Effector memory CD4-positive, alpha-beta T cell (primary cell): Measurements from ENCODE around the gene TMEM61.

Experiments
- DNase-seq, 3 donors: peaks; one replicate each; pipeline ENCODE4 v3.0.0-alpha.2; 2020
- H3K27ac ChIP-seq: 2 replicates; pipeline ENCODE4 v1.7.0; 2013; ENCODE audit warnings: mild to moderate bottlenecking, low read length, moderate library complexity; ENCODE audit not compliant: insufficient read depth, poor library complexity, severe bottlenecking
- H3K27me3 ChIP-seq: replicated peaks from 2 replicates; pipeline ENCODE4 v1.7.0; 2013; ENCODE audit warnings: mild to moderate bottlenecking, low read length; ENCODE audit not compliant: insufficient read depth, control insufficient read depth, poor library complexity, severe bottlenecking
- H3K36me3 ChIP-seq: 2 replicates; pipeline ENCODE4 v1.7.0; 2013; ENCODE audit warnings: mild to moderate bottlenecking, low read length, moderate library complexity; ENCODE audit not compliant: control insufficient read depth, insufficient read depth
- H3K4me1 ChIP-seq: 2 replicates; pipeline ENCODE4 v1.7.0; 2013; ENCODE audit warnings: low read length, mild to moderate bottlenecking; ENCODE audit not compliant: control insufficient read depth, insufficient read depth, poor library complexity, severe bottlenecking
- H3K4me3 ChIP-seq: 2 replicates; pipeline ENCODE4 v1.7.0; 2013; ENCODE audit warnings: low read length, low read depth, mild to moderate bottlenecking; ENCODE audit not compliant: insufficient read depth, poor library complexity, severe bottlenecking
- H3K9me3 ChIP-seq: 2 replicates; pipeline ENCODE4 v1.7.0; 2013; ENCODE audit warnings: mild to moderate bottlenecking, low read length, moderate library complexity; ENCODE audit not compliant: control insufficient read depth

Gene TMEM61

DNA sequence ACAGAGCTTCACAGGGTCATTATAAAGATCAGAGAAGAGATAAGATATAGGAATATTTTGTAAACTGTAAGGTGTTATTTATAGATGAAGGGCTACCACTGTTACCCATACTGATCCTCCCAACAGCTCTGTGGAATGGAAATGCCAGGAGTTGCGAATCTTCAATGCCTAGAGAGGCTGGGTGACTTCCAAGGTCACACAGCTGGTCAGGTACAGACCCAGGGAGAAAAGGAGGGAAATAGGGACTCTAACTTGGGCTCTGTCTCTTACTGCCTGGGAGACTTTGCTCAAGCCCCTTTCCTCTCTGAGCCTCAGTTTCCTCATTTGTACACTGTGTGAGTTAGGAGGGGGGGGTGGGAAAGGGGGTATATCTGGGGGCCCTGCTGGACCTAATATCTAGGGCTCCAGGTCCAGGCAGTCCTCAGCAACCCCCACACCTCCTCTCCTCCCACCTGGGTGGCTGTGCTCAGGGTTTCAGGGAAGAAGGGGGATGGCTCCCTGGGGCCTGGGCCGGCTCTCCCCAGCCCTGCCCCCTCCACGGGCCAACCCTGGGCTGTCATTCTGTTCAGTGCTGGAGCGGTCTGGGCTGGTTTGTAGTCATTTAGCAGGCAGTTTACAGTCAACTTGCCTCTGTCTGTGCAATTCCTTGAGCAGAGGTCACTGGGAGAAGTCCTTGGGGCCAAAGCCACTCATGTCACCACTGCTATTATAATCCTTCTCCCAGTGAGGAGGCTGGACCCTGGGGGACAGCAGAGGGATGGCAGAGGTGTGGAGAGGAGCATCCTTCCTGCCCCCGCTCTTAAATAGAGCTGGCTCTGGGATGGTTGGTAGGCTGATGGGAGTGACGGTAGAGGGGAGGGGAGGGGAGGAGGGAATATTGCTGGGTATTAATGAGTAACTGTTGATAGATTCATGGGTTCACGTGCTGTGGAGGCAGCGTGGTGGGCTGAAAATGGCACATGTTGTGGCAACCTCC lies 20.0 kb downstream of the TMEM61 start:
- Histone ChIP-seq H3K27ac (no peak overlapping the region), H3K9me3 (no peaks in the 10 kb centered on the region), H3K4me3 (no peak overlapping the region), H3K36me3 (no peaks in the 10 kb centered on the region), H3K27me3 (peaks cover 15% of the 10 kb centered on the region), H3K4me1 (peaks cover 12% of the 10 kb centered on the region)
- DNase-seq, result no peak

DNA sequence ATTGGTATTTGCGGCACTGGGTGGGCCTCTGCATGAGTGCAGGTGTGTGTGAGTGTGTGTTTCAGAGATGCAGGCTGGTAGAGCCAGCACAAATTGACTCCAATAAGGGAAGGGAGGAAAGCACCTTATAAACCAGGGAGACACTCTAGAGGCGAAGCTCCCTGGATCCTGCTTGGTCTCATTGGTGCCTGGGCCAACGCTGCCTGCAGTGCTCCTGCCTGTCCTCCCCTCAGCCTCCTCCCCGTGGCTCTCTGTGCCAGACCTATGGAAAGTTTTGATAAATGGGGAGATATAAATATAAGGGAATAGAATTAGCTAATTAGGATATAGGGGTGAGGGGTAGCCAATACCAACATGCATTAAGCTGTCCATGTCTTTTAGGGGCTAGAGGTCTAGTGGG lies 20.9 kb downstream of the TMEM61 start:
- H3K4me1 ChIP-seq, result peaks cover 8% of the 10 kb centered on the region

DNA sequence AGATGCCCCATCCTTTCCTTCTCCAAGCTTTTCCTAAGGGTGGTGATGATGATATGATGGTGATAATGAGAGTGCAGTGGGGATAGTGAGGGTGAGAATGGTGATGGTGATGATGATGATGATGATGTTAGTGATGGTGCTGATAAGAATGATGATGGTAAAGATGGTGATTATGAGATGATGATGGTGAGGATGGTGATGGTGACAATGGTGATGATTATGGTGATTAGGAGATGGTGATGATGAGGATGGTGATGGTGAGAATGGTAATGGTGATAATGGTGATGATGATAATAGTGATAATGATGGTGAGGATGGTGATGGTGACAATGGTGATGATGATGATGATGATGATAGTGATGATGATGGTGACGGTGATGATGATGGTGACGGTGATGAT lies 22.3 kb downstream of the TMEM61 start:
- no peak for DNase-seq
- H3K27ac ChIP-seq, result no peak overlapping the region
- peaks cover 5% of the 10 kb centered on the region for H3K27me3 ChIP-seq
- no peaks in the 10 kb centered on the region for H3K4me1 ChIP-seq
- H3K4me3 ChIP-seq, result no peak overlapping the region
- H3K36me3 ChIP-seq, result no peaks in the 10 kb centered on the region
- H3K9me3 ChIP-seq, result no peaks in the 10 kb centered on the region

More for the DNA sequence above, 20.9 kb downstream of the TMEM61 start:
- Histone ChIP-seq H3K27me3 (peaks cover 15% of the 10 kb centered on the region), H3K27ac (no peak overlapping the region), H3K36me3 (no peaks in the 10 kb centered on the region), H3K9me3 (no peaks in the 10 kb centered on the region), H3K4me3 (no peak overlapping the region)
- no peak for DNase-seq

DNA sequence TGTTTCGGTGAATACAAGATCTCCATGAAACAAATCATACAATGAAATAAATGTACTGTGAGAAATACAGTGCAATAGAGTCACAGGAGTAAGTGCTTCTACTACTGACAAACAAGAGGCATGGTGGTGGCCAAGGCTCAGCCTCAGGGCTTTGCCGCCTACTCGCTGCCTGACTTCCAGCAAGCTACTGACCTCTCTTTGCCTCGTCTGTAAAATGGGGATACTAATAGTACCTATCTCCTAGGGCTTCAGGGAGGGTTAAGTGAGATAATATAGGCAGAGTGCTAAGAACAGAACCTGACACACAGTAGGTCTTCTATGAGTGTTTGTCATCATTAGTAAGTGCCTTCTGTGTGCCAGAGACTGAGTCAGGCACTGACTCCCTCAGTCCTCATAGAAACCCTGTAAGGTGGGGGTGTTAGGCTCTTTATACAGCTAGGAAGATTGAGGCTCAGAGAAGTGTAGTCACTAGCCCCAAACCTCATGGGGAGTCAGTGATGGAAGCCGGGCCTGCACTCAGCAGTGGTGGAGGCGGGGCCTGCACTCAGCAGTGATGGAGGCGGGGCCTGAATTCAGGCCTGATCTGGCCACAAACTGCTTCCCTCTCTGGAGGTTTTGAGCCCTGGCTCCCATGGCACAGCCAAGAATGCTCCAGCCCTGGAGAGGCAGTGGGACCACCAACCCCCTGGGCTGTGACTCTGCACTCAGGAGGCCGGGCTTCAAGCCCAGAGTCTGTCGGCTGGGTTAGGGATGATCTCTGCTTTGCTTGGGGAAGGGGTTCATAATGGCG lies 25.1 kb downstream of the TMEM61 start:
- Histone ChIP-seq H3K27me3 (no peaks in the 10 kb centered on the region), H3K4me1 (no peaks in the 10 kb centered on the region), H3K36me3 (no peaks in the 10 kb centered on the region), H3K4me3 (no peak overlapping the region), H3K27ac (no peak overlapping the region), H3K9me3 (no peaks in the 10 kb centered on the region)
- no peak for DNase-seq

DNA sequence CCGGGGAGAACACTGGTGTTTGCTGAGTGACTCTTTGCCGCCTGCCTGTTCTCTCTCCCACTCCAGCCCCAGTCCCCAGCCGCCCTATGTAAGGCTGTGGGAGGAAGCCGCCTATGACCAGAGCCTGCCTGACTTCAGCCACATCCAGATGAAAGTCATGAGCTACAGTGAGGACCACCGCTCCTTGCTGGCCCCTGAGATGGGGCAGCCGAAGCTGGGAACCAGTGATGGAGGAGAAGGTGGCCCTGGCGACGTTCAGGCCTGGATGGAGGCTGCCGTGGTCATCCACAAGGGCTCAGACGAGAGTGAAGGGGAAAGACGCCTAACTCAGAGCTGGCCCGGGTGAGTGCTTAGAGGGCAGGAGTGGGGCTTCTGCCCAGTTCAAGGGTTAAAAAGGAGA lies 26.5 kb downstream of the TMEM61 start:
- DNase-seq, result no peak
- Histone ChIP-seq H3K9me3 (no peaks in the 10 kb centered on the region), H3K36me3 (no peaks in the 10 kb centered on the region), H3K4me1 (no peaks in the 10 kb centered on the region), H3K27me3 (no peaks in the 10 kb centered on the region), H3K27ac (no peak overlapping the region), H3K4me3 (no peak overlapping the region)

DNA sequence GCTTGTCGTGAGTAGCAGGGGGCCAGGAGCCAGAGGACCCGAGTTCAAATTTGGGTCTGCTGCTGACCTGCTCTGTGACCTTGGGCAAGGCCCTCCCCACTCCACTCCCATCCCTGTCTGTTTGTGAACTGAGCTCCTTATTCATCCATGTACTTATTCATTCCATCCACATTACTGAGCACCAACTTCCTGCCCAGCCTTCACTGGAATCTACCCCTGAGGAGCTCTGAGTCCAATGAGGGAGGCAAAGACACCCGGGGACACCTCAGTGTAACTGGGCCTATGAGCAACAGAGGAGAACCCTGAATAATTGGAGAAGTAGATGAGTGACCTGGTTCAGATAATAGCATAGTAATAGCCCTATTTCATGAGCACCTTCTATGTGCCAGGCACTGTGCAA lies 27.2 kb downstream of the TMEM61 start:
- Histone ChIP-seq H3K9me3 (no peaks in the 10 kb centered on the region), H3K4me1 (no peaks in the 10 kb centered on the region), H3K4me3 (no peak overlapping the region), H3K27ac (no peak overlapping the region), H3K27me3 (no peaks in the 10 kb centered on the region), H3K36me3 (no peaks in the 10 kb centered on the region)
- no peak for DNase-seq

DNA sequence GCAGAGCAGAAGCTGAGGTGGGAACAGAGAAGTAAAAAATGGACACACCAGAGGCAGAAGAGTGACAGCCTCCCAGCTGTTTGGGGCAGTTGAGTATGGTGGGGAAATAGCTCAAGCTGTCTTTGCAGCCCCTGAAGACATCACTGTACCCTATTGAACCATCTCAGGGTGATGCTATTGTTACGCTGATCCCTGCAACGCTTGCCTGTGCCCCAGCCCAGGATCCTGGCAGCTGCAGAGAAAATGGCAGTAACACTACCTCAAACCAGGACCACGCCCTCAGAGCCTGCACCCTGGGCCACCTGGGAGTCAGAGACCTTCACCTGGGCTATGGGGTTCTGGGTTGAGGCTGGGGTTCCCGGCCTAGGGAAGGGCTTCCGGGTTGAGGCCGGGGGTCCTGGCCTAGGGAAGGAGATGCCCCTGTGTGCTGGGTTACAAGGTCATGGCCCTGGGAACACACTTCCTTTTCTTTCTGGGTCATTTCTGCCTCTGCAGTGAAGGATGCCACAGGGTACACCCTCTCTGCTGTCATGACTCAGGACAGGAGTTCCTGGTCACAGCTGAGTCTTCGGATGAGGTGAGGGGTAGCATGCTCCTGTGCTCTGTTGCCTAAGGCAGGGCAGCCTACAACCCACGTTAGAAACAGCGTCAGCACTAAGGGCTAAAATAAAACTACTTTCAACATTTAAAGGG lies 29.9 kb downstream of the TMEM61 start:
- H3K9me3 ChIP-seq, result no peaks in the 10 kb centered on the region
- no peak overlapping the region for H3K4me3 ChIP-seq
- H3K4me1 ChIP-seq, result no peaks in the 10 kb centered on the region
- no peak for DNase-seq
- H3K36me3 ChIP-seq, result no peaks in the 10 kb centered on the region
- H3K27ac ChIP-seq, result no peak overlapping the region
- H3K27me3 ChIP-seq, result no peaks in the 10 kb centered on the region

DNA sequence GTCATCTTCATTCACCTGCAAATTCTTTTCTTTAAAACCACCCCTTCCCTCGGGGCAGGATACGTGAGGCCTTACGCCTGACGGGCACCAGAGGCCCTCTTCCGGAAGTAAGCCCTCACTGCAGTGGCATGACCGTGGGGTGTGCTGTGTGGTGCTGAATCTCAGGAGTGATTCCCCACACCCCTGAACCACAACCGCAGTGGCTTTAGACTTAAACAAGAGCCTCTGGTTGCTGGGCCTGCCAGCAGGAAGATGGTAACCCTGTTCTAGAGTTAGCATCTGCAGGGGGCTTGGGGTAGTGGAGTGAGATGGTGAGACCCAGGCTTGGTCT lies 30.4 kb downstream of the TMEM61 start:
- Histone ChIP-seq H3K27ac (no peak overlapping the region), H3K36me3 (no peaks in the 10 kb centered on the region), H3K27me3 (no peaks in the 10 kb centered on the region), H3K9me3 (no peaks in the 10 kb centered on the region), H3K4me3 (no peak overlapping the region), H3K4me1 (no peaks in the 10 kb centered on the region)
- no peak for DNase-seq

DNA sequence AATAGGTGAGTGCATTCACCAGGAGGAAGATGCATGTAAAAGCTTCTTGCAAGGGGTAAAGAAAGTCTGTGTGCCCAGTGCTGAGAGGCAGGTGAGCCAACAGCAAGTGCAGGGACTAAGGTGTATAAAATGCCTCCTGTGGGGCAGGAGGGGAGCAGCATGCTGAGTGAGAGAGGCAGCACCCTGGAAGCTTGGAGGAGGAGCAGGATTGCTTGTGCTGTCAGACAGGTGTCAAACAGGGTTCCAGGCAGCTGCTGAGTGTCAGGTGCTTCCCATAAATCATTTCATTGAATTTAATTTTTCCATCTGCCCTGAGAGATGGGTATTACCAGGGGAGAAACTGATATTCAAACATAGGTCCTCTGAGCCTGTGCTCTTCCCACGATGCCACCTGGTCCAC lies 32.2 kb downstream of the TMEM61 start:
- no peak for DNase-seq
- Histone ChIP-seq H3K4me3 (no peak overlapping the region), H3K27me3 (no peaks in the 10 kb centered on the region), H3K4me1 (no peaks in the 10 kb centered on the region), H3K36me3 (no peaks in the 10 kb centered on the region), H3K27ac (no peak overlapping the region), H3K9me3 (no peaks in the 10 kb centered on the region)
